Activated T-cell treated with anti-CD3 and anti-CD28 coated beads for 24 hours (primary cell): ENCODE data around the gene ARMCX1.
A peak's percentile ranks its signal among the peaks of the same experiment; 100 is the strongest.
"Not testable (repeated sequence)": the region's sequence is repeated elsewhere in the genome, so short reads cannot be mapped to it uniquely, and the experiment has no call there.

ENCODE experiments used
- DNase-seq: peaks from one replicate; pipeline ENCODE4 v3.0.0-alpha.2; 2020; ENCODE audit warnings: low read depth

The ARMCX1 gene

GRCh38 chrX:101550362-101550750, at the start of gene ARMCX1:
TSS of gene ARMCX1 (plus strand) at chrX:101550547. CDS start at chrX:101552931, 2,384 bp downstream.
- DNase-seq = peak; percentile 11

GRCh38 chrX:101502929-101503328, 47.4 kb upstream of the ARMCX1 start:
- not testable (repeated sequence) for DNase-seq

DNA sequence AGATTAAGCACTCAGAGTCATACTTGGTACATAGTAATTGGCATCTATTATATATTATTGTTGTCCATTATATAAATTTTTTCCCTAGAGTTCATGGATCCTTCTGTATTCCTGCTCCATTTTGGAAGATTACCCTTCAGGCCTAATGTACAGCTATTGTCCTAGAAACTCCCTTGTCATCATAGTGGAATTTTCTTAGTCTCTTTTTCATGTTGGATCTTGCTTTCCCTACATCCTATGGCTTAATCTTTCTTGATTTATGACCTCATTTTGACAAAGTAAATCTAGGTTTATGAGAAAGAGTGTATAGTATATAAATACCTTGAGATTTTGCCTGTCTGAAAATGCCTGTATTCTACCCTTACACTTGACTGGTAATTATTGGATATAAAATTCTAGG, 43.0 kb upstream of the ARMCX1 start:
- DNase-seq = no peak

DNA sequence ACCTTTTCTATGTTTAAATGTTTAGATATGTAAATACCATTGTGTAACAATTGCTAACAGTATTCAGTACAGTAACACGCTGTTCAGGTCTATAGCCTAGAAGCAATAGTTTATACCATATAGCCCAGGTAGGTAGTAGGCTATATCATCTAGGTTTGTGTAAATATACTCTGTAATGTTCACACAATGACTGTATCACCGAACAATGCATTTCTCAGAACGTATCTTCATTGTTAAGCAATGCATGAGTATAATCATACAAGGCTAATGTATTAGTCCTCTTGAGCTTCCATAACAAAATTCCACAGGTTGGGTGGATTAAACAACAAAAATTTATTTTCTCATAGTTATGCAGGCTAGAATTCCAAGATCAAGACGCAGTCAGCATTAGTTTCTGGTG, 42.4 kb upstream of the ARMCX1 start:
- no peak for DNase-seq

- no peak for DNase-seq
These were observed 19.4 kb upstream of the ARMCX1 start for GRCh38 chrX:101530944-101531343.

GRCh38 chrX:101539116-101539515, 11.2 kb upstream of the ARMCX1 start:
- no peak for DNase-seq

DNA sequence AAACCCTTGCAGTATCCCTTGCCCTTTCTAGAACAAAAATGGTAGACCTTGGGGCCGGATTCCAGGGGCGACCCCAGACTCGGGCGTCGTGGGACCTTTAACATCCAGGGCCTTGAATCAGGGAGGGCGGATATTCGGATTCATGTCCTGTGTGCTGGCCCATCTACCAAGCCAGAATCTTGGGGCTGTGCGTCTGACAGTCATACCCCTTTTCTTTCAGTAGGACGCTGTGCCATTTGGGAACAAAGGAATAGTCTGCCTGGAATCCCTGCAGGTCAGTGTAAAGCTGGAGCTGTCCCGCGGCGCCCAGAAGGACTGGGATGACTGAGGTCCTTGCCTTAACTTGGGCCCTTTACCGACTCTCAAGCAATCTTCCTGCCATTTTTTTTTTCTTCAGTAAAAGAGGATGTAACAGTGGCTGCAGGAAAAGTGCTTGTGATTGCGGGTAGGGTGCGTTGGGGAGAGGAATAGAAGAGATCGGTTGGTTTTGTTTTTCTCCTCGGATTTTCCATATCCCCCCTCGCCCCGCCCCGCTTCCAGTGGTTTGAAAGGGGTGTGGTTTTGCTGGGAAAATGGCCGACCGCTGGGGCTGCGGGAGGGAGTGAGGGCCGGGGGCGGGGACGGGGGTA, 518 bp downstream of the ARMCX1 start:
- DNase-seq = no peak

GRCh38 chrX:101551380-101551767, 1.0 kb downstream of the ARMCX1 start:
- DNase-seq = no peak

- DNase-seq = no peak
These were observed 2.4 kb downstream of the ARMCX1 start for GRCh38 chrX:101552714-101553113.

- DNase-seq = no peak
These were observed 14.3 kb downstream of the ARMCX1 start for GRCh38 chrX:101564651-101565050.

- DNase-seq = peak; percentile 17
These were observed 45.5 kb downstream of the ARMCX1 start for GRCh38 chrX:101595739-101596419.

- not testable (repeated sequence) for DNase-seq
These were observed 49.2 kb downstream of the ARMCX1 start for GRCh38 chrX:101599592-101599991.

- DNase-seq = no peak
These were observed 51.7 kb downstream of the ARMCX1 start for GRCh38 chrX:101602077-101602476.
